ENCODE results near the gene IPO9. TPM values are rescaled to one million over a fixed set of nuclear protein-coding genes. Genes with fewer than 3 reads are reported as not detected.

IPO9 gene
- total RNA-seq, 1 donor from 2014 or later: 22.3 TPM

- DNase-seq: no peak
Observed at GRCh38 chr1:201906336-201906735, 77.4 kb downstream of the IPO9 start.

- DNase-seq: no peak
Observed at GRCh38 chr1:201907621-201908020, 78.7 kb downstream of the IPO9 start.

GRCh38 chr1:201911826-201912571, 83.0 kb downstream of the IPO9 start:
- no peak for DNase-seq

GRCh38 chr1:201912832-201913231, 83.9 kb downstream of the IPO9 start:
- no peak for DNase-seq

GRCh38 chr1:201914456-201915235, 85.7 kb downstream of the IPO9 start:
- DNase-seq: no peak

GRCh38 chr1:201916649-201917249, 87.8 kb downstream of the IPO9 start:
- no peak for DNase-seq

- DNase-seq: no peak
Observed at GRCh38 chr1:201917362-201918033, 88.5 kb downstream of the IPO9 start.

GRCh38 chr1:201918343-201918742, 89.4 kb downstream of the IPO9 start:
- DNase-seq: no peak

- DNase-seq: no peak
Observed at GRCh38 chr1:201921952-201922558, 93.1 kb downstream of the IPO9 start.

GRCh38 chr1:201925301-201925567, 96.3 kb downstream of the IPO9 start:
- DNase-seq: no peak

- DNase-seq: peak; percentile 31
Observed at GRCh38 chr1:201925981-201926645, 97.2 kb downstream of the IPO9 start.

GRCh38 chr1:201928266-201928665, 99.3 kb downstream of the IPO9 start:
- DNase-seq: no peak

- no peak for DNase-seq
Observed at GRCh38 chr1:201930137-201930536, 101.2 kb downstream of the IPO9 start.

- no peak for DNase-seq
Observed at GRCh38 chr1:201930803-201931202, 101.8 kb downstream of the IPO9 start.

Small RNAs within 50 kb of the gene (small RNA-seq; reads per million reads assigned to genes)
- gene MIR1231 (ENCODE audit: low replicate concordance) (not detected), gene MIR6739 (ENCODE audit: low replicate concordance) (not detected)

Other genes starting within 250 kb of the IPO9 start
- 7.9 TPM for gene SHISA4, start 59.7 kb downstream of the IPO9 start, total RNA-seq
- gene LMOD1, start 117.4 kb downstream of the IPO9 start, total RNA-seq: 7.4 TPM
- 30.0 TPM for gene TIMM17A, start 126.3 kb downstream of the IPO9 start, total RNA-seq
- gene RNPEP, start 153.5 kb downstream of the IPO9 start, total RNA-seq: 20.2 TPM
- gene ELF3, start 181.4 kb downstream of the IPO9 start, total RNA-seq: 14.0 TPM